HL-60/S4 treated with retinoic acid at 250 ng/mL for 4 days and 3 days (cell line): ENCODE measurements around the gene FANCC.

Source experiments
- in situ Hi-C: fragments of 300-500 bp; cut with MboI; formaldehyde crosslinking; loops from 2 replicates; pipeline ENCODE4 v1.7.0; 2022; ENCODE audit warnings: low sequenced_read_pairs

Gene FANCC

GRCh38 chr9:95091601-95092261, 225.8 kb downstream of the FANCC start:
- in situ Hi-C loops = no loop called here

DNA sequence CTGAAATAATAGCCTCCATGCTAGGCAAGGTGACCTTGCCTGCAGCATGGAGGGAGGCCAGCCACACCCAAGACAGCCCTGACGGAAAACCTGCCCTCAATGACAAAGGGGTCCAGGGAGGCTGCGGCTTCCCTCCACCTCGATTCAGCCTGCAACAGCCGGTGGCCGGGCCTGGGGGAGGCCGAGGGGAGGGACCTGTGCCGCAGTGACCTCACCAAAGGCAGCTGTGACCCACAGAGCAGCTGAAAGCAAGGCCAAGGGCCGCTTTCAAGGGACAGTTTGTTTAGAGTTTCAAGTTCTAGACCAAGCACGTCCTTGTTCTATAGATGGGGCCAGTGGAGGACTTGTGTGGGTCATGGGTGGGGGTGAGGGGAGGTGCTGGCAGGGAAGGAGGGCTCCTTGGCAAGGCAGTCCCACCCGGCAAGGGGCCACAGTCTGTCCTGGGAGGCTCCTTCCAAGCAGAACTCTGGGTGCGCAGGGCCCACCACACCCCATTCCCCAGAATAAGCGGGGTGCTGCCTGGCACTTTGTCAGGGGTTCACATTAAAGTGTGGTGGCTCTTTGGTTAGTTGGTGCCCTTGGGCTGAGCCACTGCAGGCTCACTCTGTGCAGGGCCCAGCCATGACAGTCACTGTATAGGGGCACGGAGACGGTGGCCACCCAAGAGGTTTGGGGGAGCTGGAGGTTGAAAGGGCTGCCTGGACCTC, 226.5 kb downstream of the FANCC start:
- in situ Hi-C loops = no loop called here

GRCh38 chr9:95090023-95090791, 227.3 kb downstream of the FANCC start:
- in situ Hi-C loops = no loop called here

- in situ Hi-C loops = no loop called here
Observed at GRCh38 chr9:95089257-95090022, 228.1 kb downstream of the FANCC start.

GRCh38 chr9:95088421-95089161, 228.9 kb downstream of the FANCC start:
- in situ Hi-C loops = no loop called here

- in situ Hi-C loops = no loop called here
Observed at GRCh38 chr9:95087659-95088242, 229.8 kb downstream of the FANCC start.

- in situ Hi-C loops = no loop called here
Observed at GRCh38 chr9:95086564-95086955, 230.9 kb downstream of the FANCC start.

GRCh38 chr9:95085861-95086563, 231.5 kb downstream of the FANCC start:
- in situ Hi-C loops = no loop called here

GRCh38 chr9:95085036-95085770, 232.3 kb downstream of the FANCC start:
- in situ Hi-C loops = no loop called here

GRCh38 chr9:95084254-95084934, 233.1 kb downstream of the FANCC start:
- in situ Hi-C loops = no loop called here

DNA sequence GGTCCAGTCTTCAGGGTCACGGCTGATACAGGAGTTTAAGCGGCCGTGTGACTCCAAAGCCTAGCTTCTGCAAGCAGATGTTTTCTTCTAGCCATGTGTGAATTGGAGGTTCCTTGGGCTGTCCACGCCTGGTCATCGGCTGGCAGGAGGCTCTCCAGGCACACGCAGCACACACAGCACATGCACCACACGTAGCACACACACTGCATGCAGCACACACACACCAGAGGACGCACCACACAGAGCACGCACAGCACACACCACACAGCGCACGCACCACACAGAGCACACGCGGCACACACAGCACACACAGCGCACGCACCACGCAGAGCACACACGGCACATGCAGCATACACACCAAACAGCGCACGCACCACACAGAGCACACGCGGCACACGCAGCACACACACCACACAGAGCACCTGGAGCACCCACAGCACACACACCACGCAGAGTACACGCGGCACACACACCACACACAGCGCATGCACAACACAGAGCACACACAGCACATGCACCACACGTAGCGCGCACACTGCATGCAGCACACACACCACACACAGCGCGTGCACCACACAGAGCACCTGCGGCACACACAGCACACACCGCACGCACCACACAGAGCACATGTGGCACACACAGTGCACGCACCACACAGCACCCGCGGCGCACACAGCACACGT, 234.3 kb downstream of the FANCC start:
- in situ Hi-C loops = no loop called here

DNA sequence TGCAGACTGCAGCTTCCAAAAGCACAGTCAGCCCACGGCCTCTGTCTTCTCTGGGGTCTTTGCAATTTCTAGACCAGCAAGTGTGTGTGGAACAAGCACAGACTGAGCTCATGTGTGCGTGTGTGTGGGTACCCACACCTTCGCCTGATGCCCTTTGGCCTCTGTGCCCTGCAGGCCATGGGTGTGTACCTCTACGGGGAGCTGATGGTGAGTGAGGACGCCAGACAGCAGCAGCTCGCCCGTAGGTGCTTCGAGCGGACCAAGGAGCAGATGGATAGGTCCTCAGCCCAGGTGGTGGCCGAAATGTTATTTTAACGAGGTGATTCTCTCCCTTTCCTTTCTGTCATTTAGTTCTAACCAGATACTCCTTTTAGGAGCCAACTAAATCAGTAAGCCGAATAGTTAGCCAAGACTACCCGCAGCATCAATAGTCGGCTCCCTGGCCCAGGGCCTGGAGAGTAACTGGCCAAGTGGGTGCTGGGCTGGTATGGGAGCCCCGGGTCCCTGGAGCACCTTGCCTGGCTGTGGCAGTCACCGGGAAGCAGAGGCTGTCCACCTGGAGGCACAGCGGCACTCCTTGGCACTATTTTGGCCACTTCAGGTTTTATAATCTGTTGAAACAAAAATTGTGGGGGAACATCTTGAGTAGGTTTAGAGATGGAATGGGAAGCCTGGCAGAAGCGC, 235.0 kb downstream of the FANCC start:
- in situ Hi-C loops = no loop called here

GRCh38 chr9:95081998-95082397, 235.5 kb downstream of the FANCC start:
- in situ Hi-C loops = no loop called here

- in situ Hi-C loops = no loop called here
Observed at GRCh38 chr9:95080961-95081647, 236.4 kb downstream of the FANCC start.

GRCh38 chr9:95079461-95079860, 238.0 kb downstream of the FANCC start:
- in situ Hi-C loops = no loop called here

GRCh38 chr9:95078939-95079338, 238.6 kb downstream of the FANCC start:
- in situ Hi-C loops = no loop called here

DNA sequence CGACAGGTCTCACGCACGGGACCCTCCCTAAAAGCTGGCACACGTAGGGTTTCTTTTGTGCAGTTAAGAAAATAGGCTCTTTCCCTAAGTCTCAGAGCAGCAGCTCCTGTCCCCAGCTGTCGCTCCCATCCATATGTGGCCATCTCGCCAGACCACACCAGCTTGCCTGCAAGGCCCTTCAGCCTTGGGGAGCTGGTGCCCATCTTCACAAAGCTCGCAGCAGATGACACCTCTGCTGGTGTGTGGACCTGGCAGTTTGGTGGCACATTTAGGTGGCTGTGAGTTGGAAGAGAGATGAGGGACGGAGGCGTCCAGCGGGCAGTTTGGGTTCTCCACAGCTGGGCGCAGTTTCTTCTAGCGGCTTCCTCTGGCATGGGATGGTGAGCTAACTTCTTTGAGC, 239.0 kb downstream of the FANCC start:
- in situ Hi-C loops = no loop called here
